Measurements from ENCODE around the gene CACNB4. TPM values are rescaled to one million over a fixed set of nuclear protein-coding genes. Genes with fewer than 3 reads are reported as not detected.

CACNB4 gene
- total RNA-seq, 4 donors from 2014 or later, result 2.3 to 5.8 (median 2.8) TPM

DNA sequence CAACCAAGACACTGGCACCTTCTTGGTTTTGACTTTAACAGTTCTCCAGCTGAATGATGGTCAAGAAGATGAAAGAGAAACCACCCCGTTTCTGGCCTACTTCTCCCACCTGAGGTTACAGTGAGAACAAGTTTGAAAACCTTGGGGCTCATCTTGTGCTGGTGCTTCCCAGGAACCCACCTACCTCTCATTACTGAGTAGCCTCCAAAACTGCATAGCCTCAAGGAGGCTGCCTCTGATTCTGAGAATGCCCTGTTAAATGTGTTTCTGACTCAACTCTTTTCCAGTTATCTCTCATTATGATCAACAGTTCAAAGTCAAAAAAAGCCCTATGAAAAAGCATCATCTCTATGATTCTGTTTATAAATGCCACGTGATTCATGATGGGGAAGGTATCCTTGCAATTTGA lies 121.9 kb downstream of the CACNB4 start:
- TF ChIP-seq, protein P1, sequence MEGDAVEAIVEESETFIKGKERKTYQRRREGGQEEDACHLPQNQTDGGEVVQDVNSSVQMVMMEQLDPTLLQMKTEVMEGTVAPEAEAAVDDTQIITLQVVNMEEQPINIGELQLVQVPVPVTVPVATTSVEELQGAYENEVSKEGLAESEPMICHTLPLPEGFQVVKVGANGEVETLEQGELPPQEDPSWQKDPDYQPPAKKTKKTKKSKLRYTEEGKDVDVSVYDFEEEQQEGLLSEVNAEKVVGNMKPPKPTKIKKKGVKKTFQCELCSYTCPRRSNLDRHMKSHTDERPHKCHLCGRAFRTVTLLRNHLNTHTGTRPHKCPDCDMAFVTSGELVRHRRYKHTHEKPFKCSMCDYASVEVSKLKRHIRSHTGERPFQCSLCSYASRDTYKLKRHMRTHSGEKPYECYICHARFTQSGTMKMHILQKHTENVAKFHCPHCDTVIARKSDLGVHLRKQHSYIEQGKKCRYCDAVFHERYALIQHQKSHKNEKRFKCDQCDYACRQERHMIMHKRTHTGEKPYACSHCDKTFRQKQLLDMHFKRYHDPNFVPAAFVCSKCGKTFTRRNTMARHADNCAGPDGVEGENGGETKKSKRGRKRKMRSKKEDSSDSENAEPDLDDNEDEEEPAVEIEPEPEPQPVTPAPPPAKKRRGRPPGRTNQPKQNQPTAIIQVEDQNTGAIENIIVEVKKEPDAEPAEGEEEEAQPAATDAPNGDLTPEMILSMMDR (IDR thresholded peaks at IDR 0.05; ENCODE audit: low read depth), result no peak

DNA sequence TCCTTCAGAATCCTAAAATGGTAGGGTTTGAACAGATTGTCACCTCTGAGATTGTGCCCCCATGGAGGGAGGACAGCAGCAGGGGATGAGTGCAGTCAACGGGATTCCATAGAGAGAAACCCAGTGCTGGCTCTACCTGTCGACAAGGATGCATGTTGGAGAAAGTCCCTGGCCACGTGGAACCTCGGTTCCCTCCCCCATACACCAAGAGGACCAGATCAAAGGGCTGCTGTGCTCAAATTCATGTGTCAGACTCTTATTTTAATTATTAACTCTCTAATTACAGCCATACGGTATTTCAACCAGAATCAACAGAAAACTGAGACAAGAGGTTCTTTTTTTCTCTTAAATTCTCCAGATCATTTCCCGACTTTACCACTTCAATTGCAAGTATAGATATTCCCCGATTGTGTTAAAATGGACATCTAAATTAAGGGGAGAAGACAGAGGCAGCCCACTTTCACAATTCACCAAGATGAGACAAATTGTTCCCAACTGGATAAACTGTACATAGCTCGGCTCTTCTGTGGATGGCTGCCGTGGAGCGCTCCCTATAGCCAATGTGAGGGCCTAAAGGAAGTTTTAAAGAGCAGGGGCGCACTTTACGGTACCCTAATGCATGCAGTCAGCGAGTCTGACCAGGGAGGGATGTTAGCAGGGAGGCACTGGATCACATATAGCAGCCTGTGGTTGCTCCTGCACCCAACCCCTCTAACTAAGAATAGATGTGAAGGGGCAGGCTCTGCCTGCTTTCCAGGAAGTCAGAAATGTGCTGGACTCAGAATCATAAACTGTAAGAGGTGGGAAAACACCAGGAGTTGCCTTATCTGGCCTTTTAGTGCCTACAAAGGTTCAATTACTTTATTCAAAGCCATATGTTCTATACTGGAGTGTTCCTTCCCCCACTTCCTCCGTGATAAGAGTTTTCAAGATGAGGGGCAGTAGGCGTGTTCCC lies 123.1 kb downstream of the CACNB4 start:
- TF ChIP-seq, protein P1 (IDR thresholded peaks at IDR 0.05; ENCODE audit: low read depth), result no peak

DNA sequence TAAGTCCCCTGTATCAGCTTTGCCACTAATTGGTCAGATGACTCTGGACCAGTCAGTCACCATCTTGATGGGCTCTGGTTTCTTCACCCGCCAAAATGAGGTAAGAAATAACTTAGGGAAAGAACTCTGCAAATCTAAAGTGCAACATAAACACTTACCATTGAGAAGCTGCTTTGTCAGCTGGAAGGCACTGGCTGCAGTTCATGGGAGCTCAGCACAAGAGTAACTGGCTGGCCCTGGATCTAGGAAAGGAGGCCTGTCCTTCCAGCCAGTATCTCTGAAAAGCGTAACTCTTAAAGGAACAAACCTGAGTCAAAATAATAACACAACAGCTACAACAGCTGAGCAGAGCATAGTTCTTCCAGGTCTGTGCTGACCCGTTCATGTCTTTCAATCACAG lies 123.9 kb downstream of the CACNB4 start:
- TF ChIP-seq, protein P1 (IDR thresholded peaks at IDR 0.05; ENCODE audit: low read depth), result no peak

DNA sequence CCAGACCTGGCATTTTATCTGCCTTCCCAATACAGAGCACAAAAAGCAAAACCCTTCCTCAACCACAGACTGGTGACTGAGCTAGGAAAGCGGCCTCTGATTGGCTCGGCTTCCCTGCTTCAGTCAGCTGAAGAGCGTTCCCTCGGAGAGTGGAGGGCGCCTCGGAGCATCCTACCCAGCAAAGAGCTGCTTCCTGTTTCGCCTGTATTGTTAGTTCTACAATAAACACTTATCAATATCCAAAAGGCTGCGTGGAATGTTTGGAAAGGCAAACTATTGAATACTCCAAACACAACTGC lies 125.0 kb downstream of the CACNB4 start:
- TF ChIP-seq, protein P1 (IDR thresholded peaks at IDR 0.05; ENCODE audit: low read depth), result no peak

DNA sequence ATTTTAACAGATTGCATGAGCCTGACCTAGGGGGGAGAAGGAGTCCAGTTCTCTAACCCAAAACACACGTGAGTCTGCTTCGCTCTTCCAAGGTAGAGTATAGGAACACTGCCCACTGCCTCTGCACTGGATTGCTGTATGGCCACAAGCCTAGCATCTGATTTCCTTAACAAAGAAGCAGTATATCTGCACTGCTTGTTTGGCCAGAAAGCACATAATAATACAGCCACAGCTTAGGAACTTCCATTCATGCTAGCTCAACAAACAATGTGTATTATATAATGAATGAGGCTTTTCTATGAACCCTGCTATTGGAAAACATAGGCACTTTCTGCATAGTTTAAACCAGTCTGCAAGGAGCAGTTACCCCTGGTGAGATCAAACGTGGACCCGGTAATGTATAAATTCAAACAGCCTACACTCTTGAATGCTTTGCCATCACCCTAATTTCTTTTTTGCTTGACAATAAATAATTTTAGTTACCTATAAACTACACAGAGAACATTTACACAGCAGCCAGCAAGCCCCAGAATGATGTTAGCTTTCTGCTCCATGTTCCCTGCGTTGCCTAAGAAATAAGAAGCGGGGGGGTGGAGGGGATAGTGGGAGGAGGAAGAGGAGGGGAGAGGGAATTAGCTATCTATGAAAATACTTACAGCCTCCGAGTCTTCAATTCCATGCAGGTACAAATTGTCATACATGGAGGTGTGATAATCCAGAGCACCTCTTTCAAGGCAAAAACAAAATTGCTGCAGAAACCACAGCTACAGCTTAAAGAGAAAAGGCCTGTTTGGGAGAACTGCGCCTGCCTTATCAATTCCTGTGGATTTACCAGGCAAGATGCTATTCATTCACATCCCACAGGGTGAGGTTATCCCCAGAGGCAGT lies 125.6 kb downstream of the CACNB4 start:
- TF ChIP-seq, protein P1 (IDR thresholded peaks at IDR 0.05; ENCODE audit: low read depth), result no peak

DNA sequence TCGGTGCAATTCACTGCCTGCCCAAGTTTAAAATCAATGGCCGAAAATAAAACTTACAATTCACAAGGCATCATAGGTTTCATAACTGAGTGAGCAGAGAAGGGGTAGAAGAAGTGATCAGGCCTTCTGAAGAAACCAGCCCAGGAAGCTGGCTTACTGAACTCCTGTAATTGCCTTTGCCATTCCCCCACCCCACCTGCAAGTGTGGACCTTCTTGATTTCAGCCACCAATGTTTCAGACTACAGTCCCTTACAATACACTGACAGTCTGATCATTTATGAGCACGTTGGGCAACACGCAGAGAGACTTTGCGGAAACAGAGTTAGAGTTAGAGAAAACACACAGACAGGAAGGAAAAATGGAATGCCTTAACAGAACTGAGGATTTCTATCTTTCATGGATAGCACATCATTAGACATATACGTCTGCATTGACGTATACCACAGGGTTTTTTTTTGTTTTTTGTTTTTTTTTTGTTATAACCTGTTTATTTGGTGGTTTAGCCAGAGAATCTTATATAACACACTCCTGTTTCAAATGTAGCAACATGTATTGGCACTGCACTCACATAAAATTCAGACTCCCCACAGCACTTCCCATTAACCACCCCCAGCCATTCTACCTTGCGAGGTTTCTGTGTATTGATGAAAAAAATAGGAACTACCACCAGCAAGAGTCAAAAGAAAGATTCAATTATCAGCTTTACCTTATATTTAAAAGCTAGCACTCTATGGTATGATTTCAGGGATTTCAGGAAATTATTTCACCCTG lies 126.4 kb downstream of the CACNB4 start:
- TF ChIP-seq, protein P1 (IDR thresholded peaks at IDR 0.05; ENCODE audit: low read depth), result no peak

Data from subcutaneous adipose tissue (tissue), 4 donors.